Astrocyte of the spinal cord (primary cell): ENCODE results near the gene ARPC5.
"Not testable (repeated sequence)": the region's sequence is repeated elsewhere in the genome, so short reads cannot be mapped to it uniquely, and the experiment has no call there.

ENCODE experiments used
- DNase-seq: peaks from one replicate; pipeline ENCODE4 v3.0.0; 2011; ENCODE audit warnings: low read depth, low spot score
- H3K4me3 ChIP-seq: 2 replicates; pipeline ENCODE4 v1.5.1; 2011; ENCODE audit warnings: low read depth, mild to moderate bottlenecking, low read length, moderate library complexity
- in situ Hi-C: cut with HindIII; loops from 2 replicates; pipeline ENCODE4 v1.10.0; 2017; ENCODE audit warnings: low sequenced_read_pairs
- TF ChIP-seq, protein P1 (sequence below): IDR thresholded peaks from 2 replicates; pipeline ENCODE4 v1.5.1; 2012; ENCODE audit warnings: low read depth, mild to moderate bottlenecking, low read length, inconsistent platforms

The ARPC5 gene

DNA sequence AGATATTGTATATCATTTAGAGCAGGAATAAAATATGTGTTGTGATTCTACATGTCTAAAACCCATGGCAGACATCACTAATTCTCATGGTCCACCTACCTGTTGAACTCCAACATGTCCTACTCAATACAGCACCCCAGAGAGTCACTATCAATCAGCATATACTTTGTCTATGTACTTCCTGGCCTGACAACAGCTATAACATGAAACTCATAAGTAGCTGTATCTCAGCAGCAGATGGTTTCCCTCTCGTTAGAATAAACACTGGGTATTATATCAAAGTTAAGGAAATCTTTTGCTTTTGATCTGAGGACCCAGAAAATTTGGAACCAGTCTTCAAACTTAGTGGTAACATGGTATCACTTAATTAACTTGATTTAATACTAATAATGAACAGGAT lies 15.8 kb downstream of the ARPC5 start:
- in situ Hi-C loops, result no loop called here
- DNase-seq, result no peak

DNA sequence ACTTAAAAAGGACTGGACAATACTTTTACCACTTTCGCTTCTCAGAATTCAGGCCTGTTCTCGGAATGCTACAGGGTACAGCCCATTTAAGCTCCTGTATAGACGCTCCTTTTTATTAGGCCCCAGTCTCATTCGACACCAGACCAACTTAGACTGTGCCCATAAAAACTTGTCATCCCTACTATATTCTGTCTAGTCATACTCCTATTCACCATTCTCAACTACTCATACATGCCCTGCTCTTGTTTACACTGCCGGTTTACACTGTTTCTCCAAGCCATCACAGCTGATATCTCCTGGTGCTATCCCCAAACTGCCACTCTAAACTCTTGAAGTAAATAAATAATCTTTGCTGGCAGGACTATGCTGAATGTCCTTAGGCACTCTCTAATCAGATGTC lies 17.4 kb downstream of the ARPC5 start:
- DNase-seq, in situ Hi-C loops, H3K4me3 ChIP-seq: not testable (repeated sequence)

More for the DNA sequence above, 15.8 kb downstream of the ARPC5 start:
- TF ChIP-seq, protein P1, sequence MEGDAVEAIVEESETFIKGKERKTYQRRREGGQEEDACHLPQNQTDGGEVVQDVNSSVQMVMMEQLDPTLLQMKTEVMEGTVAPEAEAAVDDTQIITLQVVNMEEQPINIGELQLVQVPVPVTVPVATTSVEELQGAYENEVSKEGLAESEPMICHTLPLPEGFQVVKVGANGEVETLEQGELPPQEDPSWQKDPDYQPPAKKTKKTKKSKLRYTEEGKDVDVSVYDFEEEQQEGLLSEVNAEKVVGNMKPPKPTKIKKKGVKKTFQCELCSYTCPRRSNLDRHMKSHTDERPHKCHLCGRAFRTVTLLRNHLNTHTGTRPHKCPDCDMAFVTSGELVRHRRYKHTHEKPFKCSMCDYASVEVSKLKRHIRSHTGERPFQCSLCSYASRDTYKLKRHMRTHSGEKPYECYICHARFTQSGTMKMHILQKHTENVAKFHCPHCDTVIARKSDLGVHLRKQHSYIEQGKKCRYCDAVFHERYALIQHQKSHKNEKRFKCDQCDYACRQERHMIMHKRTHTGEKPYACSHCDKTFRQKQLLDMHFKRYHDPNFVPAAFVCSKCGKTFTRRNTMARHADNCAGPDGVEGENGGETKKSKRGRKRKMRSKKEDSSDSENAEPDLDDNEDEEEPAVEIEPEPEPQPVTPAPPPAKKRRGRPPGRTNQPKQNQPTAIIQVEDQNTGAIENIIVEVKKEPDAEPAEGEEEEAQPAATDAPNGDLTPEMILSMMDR, result no peak
- no peak overlapping the region for H3K4me3 ChIP-seq

DNA sequence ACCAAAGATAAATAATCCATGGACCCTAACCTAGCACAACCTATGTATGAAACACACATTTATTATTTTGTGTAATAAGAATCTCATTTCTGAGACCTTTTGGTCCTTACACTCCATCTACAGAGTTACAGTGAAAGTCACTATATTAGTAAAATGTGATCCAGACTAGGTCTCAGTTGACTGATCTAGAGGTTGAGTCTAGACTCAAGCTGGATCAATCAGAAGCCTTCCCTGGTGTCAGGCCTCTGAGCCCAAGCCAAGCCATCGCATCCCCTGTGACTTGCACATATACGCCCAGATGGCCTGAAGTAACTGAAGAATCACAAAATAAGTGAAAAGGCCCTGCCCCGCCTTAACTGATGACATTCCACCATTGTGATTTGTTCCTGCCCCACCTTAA lies 22.6 kb downstream of the ARPC5 start:
- in situ Hi-C loops, H3K4me3 ChIP-seq, DNase-seq: not testable (repeated sequence)

DNA sequence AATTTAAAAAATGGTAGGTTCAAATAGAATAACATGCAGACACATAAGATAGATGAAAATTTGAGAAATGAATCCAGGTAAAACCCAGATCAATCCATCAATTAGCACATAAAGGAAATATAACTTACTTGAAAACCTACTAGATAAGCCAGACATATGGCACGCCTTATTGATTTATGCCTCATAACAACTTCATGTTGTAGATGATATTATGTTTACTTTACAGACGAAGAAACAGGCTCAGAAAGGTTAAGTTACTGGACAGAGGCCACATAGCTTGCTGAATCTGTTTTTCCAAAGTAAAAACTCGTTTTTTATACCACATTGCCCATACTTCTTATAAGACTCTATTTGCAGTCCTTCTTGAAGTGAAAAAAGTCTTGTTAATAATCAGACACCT lies 23.2 kb downstream of the ARPC5 start:
- no peak overlapping the region for H3K4me3 ChIP-seq
- TF ChIP-seq, protein P1, result no peak
- no peak for DNase-seq
- in situ Hi-C loops, result no loop called here

DNA sequence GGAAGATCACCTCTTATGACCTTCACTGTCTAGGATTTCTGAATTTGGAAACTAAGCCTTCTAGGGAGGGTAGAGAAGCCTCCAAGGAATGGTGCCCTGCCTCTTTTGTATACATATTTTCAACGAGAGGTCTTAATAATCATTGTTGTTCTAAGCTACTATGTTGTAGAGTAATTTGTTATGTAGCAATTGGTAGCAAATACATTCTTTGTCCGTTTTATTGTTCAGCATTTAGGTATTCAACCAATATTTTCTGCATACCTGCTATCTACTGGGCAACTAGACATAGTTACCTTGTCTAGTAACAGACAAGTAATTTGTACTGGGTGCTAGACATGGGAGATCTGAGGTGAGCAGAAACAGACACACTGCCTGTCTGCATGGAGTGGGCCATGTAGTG lies 24.6 kb downstream of the ARPC5 start:
- no peak for DNase-seq
- TF ChIP-seq, protein P1, result no peak
- in situ Hi-C loops, result no loop called here
- H3K4me3 ChIP-seq, result no peak overlapping the region

DNA sequence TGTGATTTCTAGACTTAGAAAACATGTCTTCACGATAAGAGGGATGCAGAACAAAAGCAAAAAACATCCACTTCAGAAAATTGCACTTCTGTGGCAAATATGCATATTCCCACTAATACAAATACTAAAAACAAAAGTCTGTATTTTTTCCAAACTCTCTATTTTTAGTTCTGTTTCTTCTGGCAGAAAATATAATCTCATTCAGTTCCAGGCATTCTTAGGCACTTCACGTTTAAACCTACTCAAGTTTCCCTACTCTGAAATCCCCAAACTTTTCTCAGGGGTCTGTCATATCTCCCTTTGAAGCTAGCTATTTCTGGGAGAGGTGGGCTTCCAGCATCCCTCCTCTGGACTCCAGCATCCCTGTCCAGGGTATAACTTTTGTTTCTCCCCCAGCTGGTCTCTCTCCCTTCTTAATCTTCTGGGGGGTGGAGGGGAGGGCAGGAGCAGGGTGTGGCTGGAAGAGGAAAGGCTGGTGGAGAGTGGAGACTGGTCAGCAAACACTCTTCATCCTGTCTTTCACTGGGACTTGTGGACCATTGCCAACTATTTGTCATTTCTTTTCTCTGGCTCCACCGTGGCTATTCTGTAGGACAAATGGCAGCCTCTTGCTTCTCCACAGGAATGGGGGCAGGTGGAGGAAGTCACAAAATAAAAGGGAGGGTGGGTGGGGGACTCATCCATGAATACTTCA lies 25.7 kb downstream of the ARPC5 start:
- no peak overlapping the region for H3K4me3 ChIP-seq
- DNase-seq, result no peak
- TF ChIP-seq, protein P1, result no peak
- in situ Hi-C loops, result no loop called here

DNA sequence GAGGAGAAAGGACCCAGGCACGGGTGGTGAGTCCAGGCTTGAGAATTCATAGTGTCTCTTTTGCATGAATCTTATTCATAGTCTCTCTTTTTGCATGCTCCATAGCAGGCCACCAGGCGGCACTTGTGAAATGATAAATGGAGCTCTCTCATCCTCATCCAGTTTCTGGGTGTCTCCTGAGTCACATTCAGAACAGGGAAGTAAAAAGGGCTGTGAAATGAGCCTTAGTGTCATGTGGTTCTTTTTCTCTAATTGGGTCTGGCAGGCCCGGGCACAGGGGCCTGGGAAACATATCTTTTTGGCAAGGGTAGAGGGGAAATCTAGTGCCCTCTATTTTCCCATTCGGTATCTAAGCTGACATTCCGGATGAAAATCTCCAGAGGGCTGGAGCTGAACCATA lies 26.3 kb downstream of the ARPC5 start:
- TF ChIP-seq, protein P1, result peak; percentile 53
- no peak overlapping the region for H3K4me3 ChIP-seq
- in situ Hi-C loops, result no loop called here
- DNase-seq, result peak; percentile 53

DNA sequence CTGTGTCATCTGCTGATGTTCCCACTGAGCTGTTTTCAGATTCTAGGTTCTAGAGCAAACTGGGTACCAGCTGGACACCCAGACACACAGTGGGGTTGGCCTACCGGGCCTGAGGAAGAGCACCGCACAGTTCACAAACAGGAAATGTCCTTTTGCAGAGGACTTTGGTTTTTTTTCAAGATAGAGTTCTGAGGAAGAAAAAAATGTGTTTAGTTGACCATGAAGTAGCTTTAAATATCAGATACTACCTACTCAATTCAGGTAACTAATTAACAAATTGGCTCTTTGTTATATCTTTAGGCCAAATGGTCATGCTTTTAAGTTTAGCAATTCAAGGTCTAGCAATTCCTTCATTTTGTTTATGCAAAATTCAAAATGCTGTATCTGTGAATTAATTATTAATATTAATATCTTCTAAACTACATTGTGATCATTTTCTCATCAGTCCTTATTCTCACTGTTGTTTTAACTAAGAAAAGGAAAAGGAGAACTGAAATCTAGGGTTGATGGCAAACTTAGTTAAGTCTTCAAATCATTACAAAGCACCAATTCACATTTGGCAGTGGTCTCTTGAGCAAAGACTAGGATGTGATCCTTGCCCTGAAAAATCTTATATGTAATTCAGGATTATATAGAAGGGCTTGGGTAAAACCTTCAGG lies 28.1 kb downstream of the ARPC5 start:
- in situ Hi-C loops, result no loop called here
- no peak for DNase-seq
- TF ChIP-seq, protein P1, result no peak
- no peak overlapping the region for H3K4me3 ChIP-seq
